HepG2 (cell line): ENCODE results near the gene SLA2. TPM values are rescaled to one million over a fixed set of nuclear protein-coding genes. Genes with fewer than 3 reads are reported as not detected.

Source experiments
- AHDC1 ChIP-seq: sonication (generic); formaldehyde crosslinking; IDR thresholded peaks from 2 replicates; pipeline ENCODE4 v1.5.1; 2020; ENCODE audit warnings: mild to moderate bottlenecking, missing genetic modification reagents, borderline replicate concordance
- CBX1 ChIP-seq: IDR thresholded peaks from one replicate; pipeline ENCODE4 v1.6.1; 2016; ENCODE audit warnings: antibody characterized with exemption, low read depth
- DNMT3B ChIP-seq: conservative IDR thresholded peaks from 2 replicates; pipeline ENCODE4 v1.6.1; 2016; ENCODE audit warnings: missing biosample characterization, control low read depth
- EED ChIP-seq: sonication (generic); formaldehyde crosslinking; IDR thresholded peaks from 2 replicates; pipeline ENCODE4 v1.5.0; 2020; ENCODE audit warnings: mild to moderate bottlenecking, missing genetic modification reagents
- GPBP1L1 ChIP-seq: sonication (generic); formaldehyde crosslinking; IDR thresholded peaks from 2 replicates; pipeline ENCODE4 v1.5.0; 2020; ENCODE audit warnings: mild to moderate bottlenecking, missing genetic modification reagents
- ISL2 ChIP-seq: sonication (generic); formaldehyde crosslinking; IDR thresholded peaks from 2 replicates; pipeline ENCODE4 v1.5.0; 2020; ENCODE audit warnings: missing genetic modification reagents
- KLF16 ChIP-seq, 2 experiments: sonication (generic) in 1 of 2; formaldehyde crosslinking in 1 of 2; IDR thresholded peaks; 2 replicates each; pipeline versions ENCODE4 v1.6.1 to v1.8.0; 2016 to 2023; ENCODE audit warnings: missing genetic modification reagents in 2 of 2, missing compliant biosample characterization in 1 of 2
- MATR3 ChIP-seq: sonication (generic); formaldehyde crosslinking; IDR thresholded peaks from 2 replicates; pipeline ENCODE4 v1.4.0; 2020; ENCODE audit warnings: missing genetic modification reagents
- MTA1 ChIP-seq: sonication (generic); formaldehyde crosslinking; IDR thresholded peaks from 2 replicates; pipeline ENCODE4 v1.4.0; 2020; ENCODE audit warnings: missing genetic modification reagents, mild to moderate bottlenecking, borderline replicate concordance
- NONO ChIP-seq, 2 experiments: fragments of 450-650 bp in 1 of 2; sonication (generic) in 1 of 2; formaldehyde crosslinking in 1 of 2; IDR thresholded peaks in 1 of 2; conservative IDR thresholded peaks in 1 of 2; 2 replicates each; pipeline versions ENCODE4 v1.6.1 to v1.8.0; 2017 to 2022; ENCODE audit warnings: mild to moderate bottlenecking in 1 of 2, missing genetic modification reagents in 1 of 2, moderate library complexity in 1 of 2
- RFXANK ChIP-seq: IDR thresholded peaks from 2 replicates; pipeline ENCODE4 v1.6.1; 2016
- ZBTB8A ChIP-seq: sonication (generic); formaldehyde crosslinking; IDR thresholded peaks from 2 replicates; pipeline ENCODE4 v1.4.0; 2020; ENCODE audit warnings: mild to moderate bottlenecking, low read depth, missing genetic modification reagents, borderline replicate concordance
- ZNF101 ChIP-seq: sonication (generic); formaldehyde crosslinking; IDR thresholded peaks from 2 replicates; pipeline ENCODE4 v1.4.0; 2020; ENCODE audit warnings: mild to moderate bottlenecking, low read depth, missing genetic modification reagents, borderline replicate concordance
- polyA plus RNA-seq, 8 experiments: library from polyadenylated mRNA; depleted of rRNA in 3 of 8; stranded (reverse) in 7 of 8; unstranded in 1 of 8; fragments of >200 nt; fragmentation: Illumina TruSeq in 4 of 8; extraction: Trizol in 4 of 8; gene quantifications; 2 replicates each; pipeline versions ENCODE4 v1.2.1 to v1.2.3, GENCODE V29; 2011 to 2016; ENCODE audit warnings: low read depth in 4 of 8, missing spikeins in 1 of 8, mixed read lengths in 1 of 8; ENCODE audit not compliant: insufficient read depth in 1 of 8
- total RNA-seq, 5 experiments: library from RNA; depleted of rRNA; stranded (reverse); fragments of >200 nt; fragmentation: Illumina TruSeq; extraction: Trizol; gene quantifications; 2 replicates each; pipeline ENCODE4 v1.2.3, GENCODE V29; 2016; ENCODE audit warnings: low read depth in 1 of 5
- TF ChIP-seq, protein P1 (sequence below): sonication (generic); formaldehyde crosslinking; IDR thresholded peaks from 2 replicates; pipeline ENCODE4 v1.4.0; 2020; ENCODE audit warnings: missing genetic modification reagents, borderline replicate concordance
- TF ChIP-seq, protein P2 (sequence below): sonication (generic); formaldehyde crosslinking; IDR thresholded peaks from 2 replicates; pipeline ENCODE4 v1.4.0; 2020; ENCODE audit warnings: missing genetic modification reagents

Gene SLA2
- total and polyA plus RNA-seq, 2 of the 13 experiments (the other 11 are each of a cell fraction or from before 2014, with no cell fraction given), result 1.6 to 3.6 TPM

DNA sequence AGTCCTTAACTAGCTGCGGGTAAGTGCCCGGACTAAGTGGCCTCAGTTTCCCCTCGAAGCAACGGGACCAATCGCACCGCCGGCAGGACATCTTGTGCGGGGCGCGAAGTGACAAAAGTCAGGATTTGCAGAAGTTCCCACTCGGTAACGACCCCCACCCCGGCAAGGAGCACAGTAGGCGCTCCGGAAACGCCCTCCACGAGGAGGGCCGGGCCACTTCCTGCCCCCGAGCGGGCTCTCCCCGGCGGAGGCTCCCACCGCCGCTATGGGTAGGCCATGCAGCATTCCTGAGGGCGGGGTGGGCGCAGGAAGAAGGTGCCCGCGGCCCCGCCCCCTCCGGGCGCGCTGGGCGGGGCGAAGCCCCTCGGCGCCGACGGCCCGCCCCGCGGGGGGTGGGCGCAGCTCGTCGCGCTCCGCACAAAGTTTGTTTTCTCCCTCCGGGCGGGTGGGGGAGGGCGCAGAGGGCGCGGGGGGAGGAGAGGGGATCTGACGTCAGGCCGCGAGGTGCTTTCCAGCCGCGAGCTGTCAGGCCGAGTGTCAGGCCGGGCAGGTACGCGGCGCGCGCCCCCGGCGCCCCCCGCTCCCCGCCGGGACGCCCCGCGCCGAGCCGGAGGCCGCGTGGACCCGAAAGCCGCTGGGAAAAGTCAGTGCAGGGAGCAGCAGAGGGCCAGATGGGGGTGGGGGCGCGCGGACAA is 72.7 kb downstream of the SLA2 start, which contains the start of gene TGIF2 (continued):
- TF ChIP-seq ZNF101 (CRISPR knock-in tag), result 0 out of 2 replicates have a peak, but pooled peaks have one; percentile 11
- TF ChIP-seq, protein P1, sequence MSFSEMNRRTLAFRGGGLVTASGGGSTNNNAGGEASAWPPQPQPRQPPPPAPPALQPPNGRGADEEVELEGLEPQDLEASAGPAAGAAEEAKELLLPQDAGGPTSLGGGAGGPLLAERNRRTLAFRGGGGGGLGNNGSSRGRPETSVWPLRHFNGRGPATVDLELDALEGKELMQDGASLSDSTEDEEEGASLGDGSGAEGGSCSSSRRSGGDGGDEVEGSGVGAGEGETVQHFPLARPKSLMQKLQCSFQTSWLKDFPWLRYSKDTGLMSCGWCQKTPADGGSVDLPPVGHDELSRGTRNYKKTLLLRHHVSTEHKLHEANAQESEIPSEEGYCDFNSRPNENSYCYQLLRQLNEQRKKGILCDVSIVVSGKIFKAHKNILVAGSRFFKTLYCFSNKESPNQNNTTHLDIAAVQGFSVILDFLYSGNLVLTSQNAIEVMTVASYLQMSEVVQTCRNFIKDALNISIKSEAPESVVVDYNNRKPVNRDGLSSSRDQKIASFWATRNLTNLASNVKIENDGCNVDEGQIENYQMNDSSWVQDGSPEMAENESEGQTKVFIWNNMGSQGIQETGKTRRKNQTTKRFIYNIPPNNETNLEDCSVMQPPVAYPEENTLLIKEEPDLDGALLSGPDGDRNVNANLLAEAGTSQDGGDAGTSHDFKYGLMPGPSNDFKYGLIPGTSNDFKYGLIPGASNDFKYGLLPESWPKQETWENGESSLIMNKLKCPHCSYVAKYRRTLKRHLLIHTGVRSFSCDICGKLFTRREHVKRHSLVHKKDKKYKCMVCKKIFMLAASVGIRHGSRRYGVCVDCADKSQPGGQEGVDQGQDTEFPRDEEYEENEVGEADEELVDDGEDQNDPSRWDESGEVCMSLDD (CRISPR knock-in tag), result no peak; the same call in 1 of the 2 replicates
- no peak for TF ChIP-seq NONO (IDR thresholded peaks at IDR 0.05)
- TF ChIP-seq NONO (CRISPR knock-in tag; conservative IDR thresholded peaks at IDR 0.05), result peak; percentile 60; the same call in 1 of the 2 replicates
- TF ChIP-seq, protein P2, sequence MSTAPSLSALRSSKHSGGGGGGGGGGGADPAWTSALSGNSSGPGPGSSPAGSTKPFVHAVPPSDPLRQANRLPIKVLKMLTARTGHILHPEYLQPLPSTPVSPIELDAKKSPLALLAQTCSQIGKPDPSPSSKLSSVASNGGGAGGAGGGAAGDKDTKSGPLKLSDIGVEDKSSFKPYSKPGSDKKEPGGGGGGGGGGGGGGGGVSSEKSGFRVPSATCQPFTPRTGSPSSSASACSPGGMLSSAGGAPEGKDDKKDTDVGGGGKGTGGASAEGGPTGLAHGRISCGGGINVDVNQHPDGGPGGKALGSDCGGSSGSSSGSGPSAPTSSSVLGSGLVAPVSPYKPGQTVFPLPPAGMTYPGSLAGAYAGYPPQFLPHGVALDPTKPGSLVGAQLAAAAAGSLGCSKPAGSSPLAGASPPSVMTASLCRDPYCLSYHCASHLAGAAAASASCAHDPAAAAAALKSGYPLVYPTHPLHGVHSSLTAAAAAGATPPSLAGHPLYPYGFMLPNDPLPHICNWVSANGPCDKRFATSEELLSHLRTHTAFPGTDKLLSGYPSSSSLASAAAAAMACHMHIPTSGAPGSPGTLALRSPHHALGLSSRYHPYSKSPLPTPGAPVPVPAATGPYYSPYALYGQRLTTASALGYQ (CRISPR knock-in tag), result no peak; the same call in 1 of the 2 replicates
- no peak for TF ChIP-seq AHDC1 (CRISPR knock-in tag)
- no peak for TF ChIP-seq RFXANK (CRISPR knock-in tag)
- peak in 1 of 2 experiments; percentile 82; a peak in 1 of 4 replicates for TF ChIP-seq KLF16 (CRISPR knock-in tag; IDR thresholded peaks at IDR 0.05)
- TF ChIP-seq ISL2, result peak; percentile 80
- TF ChIP-seq ZBTB8A, result peak; percentile 93; the same call in 1 of the 2 replicates
- TF ChIP-seq DNMT3B (CRISPR knock-in tag), result no peak
- peak; percentile 22 for TF ChIP-seq CBX1
- TF ChIP-seq EED, result peak; percentile 34
- no peak for TF ChIP-seq GPBP1L1 (CRISPR knock-in tag)
- peak; percentile 69; the same call in 1 of the 2 replicates for TF ChIP-seq MTA1
- no peak for TF ChIP-seq MATR3
